Measurements from ENCODE around the gene TOX2.

DNA sequence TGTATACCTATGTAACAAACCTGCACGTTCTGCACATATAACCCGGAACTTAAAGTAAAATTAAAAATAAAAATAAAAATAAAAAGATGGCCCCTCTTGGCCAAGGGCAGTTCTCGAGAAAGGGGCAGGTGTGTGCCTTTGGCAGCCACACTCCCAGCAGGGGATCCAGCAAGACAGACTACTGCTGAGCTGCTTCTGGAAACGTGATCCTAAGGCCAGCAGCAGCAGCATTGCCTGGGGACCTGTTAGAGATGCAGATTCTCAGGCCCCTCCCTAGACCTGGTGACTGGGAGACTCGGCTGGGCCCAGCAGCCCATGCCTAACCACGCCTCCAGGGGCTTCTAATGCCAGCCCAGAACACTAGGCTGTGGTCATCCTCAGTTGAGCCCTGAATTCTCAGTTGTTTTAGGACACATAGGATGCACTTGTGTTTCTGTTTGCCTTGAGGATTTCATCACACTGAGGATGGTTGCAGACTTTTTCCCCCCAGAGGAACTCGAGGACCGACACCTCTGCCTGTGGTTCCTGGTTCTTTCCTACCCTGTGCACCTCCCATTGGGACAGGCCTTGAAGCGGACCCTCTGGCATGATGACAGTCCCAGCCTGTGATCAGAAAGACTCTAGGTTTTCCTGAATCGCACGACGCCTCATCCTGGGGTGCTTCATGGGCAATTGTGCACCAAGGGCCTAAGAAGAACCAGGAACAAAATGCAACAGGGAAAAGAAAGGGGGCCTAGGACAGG, 105.9 kb downstream of the TOX2 start:
- TF ChIP-seq, protein P1, sequence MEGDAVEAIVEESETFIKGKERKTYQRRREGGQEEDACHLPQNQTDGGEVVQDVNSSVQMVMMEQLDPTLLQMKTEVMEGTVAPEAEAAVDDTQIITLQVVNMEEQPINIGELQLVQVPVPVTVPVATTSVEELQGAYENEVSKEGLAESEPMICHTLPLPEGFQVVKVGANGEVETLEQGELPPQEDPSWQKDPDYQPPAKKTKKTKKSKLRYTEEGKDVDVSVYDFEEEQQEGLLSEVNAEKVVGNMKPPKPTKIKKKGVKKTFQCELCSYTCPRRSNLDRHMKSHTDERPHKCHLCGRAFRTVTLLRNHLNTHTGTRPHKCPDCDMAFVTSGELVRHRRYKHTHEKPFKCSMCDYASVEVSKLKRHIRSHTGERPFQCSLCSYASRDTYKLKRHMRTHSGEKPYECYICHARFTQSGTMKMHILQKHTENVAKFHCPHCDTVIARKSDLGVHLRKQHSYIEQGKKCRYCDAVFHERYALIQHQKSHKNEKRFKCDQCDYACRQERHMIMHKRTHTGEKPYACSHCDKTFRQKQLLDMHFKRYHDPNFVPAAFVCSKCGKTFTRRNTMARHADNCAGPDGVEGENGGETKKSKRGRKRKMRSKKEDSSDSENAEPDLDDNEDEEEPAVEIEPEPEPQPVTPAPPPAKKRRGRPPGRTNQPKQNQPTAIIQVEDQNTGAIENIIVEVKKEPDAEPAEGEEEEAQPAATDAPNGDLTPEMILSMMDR (IDR thresholded peaks at IDR 0.05) = no peak
- TF ChIP-seq ZFX (IDR thresholded peaks at IDR 0.05; ENCODE audit: borderline replicate concordance) = no peak

Measured in 22Rv1 (cell line).